Measurements from ENCODE around the gene CDH23.

GRCh38 chr10:71361581-71361980 is 35.1 kb upstream of the CDH23 start:
- no peak for TF ChIP-seq CTCF (conservative IDR thresholded peaks at IDR 0.05)
- TF ChIP-seq EZH2 (IDR thresholded peaks at IDR 0.05; ENCODE audit: low read depth), result no peak
